NB4 (cell line): ENCODE results near the gene DNMT3A.

ENCODE experiments used
- CTCF ChIP-seq: IDR thresholded peaks from one replicate; pipeline ENCODE4 v1.5.1; 2012; ENCODE audit warnings: low read depth, low read length
- MAX ChIP-seq: IDR thresholded peaks from 2 replicates; pipeline ENCODE4 v1.6.1; 2011; ENCODE audit warnings: low read depth, low read length
- POLR2A ChIP-seq: IDR thresholded peaks from 2 replicates; pipeline ENCODE4 v1.6.1; 2011; ENCODE audit warnings: mild to moderate bottlenecking; ENCODE audit not compliant: insufficient read length; ENCODE audit errors: extremely low read depth

GRCh38 chr2:25285265-25286024, 56.3 kb downstream of the DNMT3A start:
- TF ChIP-seq CTCF = no peak
- TF ChIP-seq POLR2A = no peak
- TF ChIP-seq MAX = no peak
